ENCODE results near the gene FDXACB1.

The FDXACB1 gene

DNA sequence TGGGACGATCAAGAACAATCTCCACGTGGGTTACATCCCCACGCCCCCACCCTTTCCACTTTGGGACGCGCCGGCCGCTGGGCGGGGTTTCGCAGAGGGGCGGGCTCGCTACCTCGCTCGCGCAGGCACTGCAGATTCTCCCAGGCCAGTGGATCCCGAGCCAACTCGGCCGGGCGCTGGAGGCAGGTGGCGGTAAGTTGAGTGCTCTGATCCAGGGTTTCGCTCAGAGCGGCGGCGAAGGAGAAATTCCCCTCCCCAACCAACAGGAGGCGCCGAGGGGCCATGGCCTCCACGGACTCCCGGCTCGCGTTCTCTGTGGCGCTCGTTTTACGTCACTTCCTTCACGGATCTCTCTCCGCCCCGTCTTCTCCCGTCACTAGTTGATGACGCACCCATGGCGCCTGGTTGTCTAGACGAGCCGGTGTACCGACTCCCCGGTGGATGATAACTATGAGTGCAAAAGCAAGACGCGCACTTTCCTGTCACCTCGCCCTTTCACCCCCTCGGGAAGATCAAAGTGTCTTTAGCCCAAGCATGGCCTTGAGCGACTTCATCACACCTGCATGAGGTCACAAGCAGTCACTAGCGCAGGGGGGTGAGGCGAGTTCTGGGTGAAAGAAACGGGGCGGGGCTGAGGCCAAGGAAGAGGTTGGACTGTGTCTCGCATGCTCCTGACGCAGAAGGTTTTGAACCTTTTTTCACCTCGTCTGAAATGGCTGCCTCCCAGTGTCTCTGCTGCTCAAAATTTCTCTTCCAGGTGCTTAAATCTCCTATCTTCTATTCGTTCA, at the start of gene FDXACB1, which contains the start of gene CFAP68:
FDXACB1 (minus strand) TSS at position 317 of the 788 bp plus-strand sequence; CDS start at position 284, 33 bp downstream.
CFAP68 (plus strand) TSS at position 693 of the 788 bp plus-strand sequence; CDS start at position 713, 20 bp downstream.
- peak; percentile 92 for DNase-seq (ENCODE audit: low read depth, low spot score)

DNA sequence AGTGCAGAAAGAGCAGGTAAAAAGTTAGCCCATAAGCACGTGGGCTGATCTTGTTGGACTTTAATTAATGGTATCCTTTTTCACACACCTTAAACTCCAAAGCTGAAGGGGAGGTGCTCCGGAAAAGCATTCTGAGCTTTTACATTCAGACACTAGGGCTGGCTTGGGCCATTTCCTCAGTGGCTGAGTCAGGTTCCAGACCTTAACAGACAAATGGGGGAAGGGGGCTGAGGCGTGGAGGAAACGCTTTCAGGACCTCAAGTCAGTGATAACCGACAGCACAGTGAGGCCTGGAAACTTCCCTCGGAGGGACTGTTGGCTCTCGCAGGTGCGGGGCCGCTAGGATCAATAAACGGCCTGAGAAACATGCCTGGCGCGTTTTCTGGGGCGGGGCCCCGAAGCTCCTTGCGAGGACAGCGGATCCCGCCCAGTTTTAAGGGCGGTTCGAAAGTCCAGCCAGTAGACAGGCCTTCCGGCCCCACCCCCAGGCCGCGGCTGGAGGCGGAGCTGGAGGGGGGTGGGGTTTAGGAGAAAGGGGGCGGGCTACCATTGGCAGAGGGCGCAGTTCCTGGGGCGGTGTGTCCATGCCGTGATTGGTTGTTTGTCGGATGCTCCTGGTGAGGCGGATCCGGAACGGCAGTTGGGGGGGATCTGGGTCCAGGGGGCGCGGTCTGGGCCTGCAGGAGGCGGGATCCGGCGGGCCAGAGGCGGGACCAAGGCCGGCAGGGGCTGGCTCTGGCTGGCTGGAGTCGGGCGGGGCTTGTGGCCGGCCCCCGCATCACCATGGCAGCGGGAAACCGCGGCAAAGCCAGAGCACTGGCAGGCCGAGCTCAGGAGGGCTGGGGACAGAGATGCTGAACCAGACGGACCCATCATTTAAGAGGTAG, 47.8 kb upstream of the FDXACB1 start:
- DNase-seq (ENCODE audit: low read depth, low spot score): peak; percentile 70

- no peak for DNase-seq (ENCODE audit: low read depth, low spot score)
These were observed 47.0 kb upstream of the FDXACB1 start for GRCh38 chr11:111925953-111926352.

GRCh38 chr11:111923951-111924350, 45.0 kb upstream of the FDXACB1 start:
- no peak for DNase-seq (ENCODE audit: low read depth, low spot score)

DNA sequence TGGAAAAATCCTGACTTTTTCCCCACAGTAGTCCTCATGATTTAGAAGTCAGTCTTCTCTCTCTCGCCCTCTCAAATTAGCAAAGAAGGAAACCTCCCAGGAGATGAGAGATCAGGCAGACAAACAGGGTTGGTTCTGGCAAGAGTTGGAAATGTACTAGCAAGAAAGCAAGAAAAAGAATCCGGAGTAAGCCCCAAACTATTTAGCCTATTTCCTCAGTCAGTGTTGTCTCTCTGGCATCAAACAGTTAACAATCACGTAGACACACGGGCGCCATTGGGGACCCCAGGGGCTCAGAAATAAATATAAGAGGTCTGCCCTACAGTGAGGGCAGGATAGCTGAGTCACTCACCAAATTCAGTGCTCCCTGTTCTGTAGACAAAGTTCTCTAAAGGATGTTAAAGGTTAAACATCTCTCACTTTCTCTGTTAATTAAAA, 44.4 kb upstream of the FDXACB1 start:
- DNase-seq (ENCODE audit: low read depth, low spot score): no peak

DNA sequence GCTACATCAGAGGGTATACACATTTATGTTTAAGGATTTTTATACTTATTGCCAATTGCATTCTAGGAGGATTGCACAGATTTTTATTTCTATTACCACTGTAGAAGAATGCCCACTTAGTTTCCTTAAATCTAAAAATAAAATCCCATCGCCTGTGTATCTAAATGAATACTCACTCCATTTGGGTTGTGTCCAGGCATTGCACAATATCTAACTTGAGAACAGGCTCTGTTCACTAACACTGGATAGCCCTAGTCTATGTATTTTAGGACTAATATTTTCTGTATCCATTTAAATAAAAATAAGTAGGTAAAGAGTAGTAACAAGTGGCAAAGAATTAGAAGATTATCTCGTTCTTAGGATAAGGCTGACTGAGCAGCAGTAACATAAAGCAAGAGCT, 43.8 kb upstream of the FDXACB1 start:
- no peak for DNase-seq (ENCODE audit: low read depth, low spot score)

DNA sequence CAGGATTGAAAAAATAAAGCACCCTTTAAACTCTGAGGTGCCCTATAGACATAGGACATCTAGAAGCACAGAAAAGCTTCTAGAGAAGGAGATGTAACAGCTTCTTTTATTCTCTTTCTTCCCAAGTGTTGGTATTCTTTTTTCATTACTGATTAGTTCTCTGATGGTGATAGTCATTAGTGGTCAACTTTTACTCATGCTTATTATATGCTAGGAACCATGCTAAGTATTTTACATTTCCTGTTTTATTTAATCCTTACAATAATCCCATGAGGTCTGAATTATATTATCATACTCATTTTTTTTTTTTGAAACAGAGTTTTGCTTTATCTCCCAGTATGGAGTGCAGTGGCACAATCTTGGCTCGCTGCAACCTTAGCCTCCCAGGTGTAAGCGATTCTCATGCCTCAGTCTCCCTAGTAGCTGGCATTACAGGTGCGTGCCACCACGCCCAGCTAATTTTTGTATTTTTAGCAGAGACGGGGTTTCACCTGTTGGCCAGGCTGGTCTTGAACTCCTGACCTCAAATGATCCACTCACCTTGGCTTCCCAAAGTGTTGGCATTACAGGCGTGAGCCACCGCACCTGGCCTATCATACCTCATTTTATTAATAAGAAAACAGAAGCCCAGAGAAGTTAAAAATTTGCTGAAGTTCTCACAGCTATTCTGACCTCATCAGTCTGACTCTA, 42.7 kb upstream of the FDXACB1 start:
- no peak for DNase-seq (ENCODE audit: low read depth, low spot score)

- DNase-seq (ENCODE audit: low read depth, low spot score): no peak
These were observed 41.9 kb upstream of the FDXACB1 start for GRCh38 chr11:111920908-111921307.

- peak; percentile 95 for DNase-seq (ENCODE audit: low read depth, low spot score)
These were observed 39.7 kb upstream of the FDXACB1 start, which contains the start of gene C11orf52 for GRCh38 chr11:111918390-111919256. Gene C11orf52, plus strand, starts transcription at chr11:111918913. Its CDS starts 60 bp downstream, at chr11:111918973.

DNA sequence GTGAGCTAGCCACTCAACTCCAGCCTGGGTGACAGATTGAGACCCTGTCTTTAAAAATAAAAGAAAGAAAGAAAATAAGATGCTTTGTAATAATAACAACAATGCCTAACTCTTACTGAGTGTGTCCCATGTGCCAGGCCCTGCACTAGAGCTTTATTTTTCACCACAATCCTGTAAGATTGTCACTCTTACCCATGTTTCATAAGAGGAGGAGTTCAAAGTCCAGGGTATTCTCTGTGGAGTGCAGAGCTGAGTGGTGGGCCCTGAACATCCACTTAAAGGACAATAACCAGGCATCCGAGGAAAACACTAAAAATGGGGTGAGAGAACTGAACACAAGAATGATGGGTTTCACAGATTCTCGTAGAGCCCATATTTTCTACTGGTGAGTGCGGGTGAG, 38.8 kb upstream of the FDXACB1 start:
- DNase-seq (ENCODE audit: low read depth, low spot score): no peak

- DNase-seq (ENCODE audit: low read depth, low spot score): no peak
These were observed 38.3 kb upstream of the FDXACB1 start for GRCh38 chr11:111917312-111917711.

DNA sequence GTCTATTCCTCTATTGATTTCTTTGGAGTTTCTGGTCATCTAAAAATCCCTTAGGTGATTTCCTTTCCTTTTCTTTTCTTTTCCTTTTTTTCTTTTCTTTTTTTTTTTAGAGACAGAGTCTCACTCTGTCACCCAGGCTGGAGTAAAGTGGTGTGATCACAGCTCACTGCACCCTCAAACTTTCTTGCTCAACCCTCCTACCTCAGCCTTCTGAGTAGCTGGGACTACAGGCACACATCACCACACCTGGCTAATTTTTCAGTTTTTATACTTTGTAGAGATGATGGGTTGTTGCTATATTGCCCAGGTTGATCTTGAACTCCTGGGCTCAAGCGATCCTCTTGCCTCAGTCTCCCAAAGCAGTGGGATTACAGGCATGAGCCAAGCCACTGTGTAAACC, 37.8 kb upstream of the FDXACB1 start:
- DNase-seq (ENCODE audit: low read depth, low spot score): no peak

DNA sequence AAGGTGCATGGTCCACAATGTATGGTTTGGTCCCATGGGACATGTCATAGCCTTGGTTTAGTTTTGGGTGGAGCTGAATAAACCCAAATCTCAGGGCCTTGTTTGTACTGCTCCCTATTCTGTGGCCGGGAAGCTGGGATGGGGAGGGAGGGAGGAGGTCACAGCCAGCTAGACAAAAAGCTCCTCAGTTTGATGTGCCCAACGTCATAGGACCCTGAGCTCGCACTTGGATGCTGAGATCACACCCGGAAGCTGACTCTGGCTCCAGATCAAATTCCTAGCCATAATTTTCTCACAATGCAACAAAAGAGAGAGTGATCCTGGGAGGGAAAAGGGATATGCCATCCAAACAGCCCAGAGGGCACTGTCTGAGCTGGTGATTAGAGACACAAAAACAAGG, 35.0 kb upstream of the FDXACB1 start:
- DNase-seq (ENCODE audit: low read depth, low spot score): no peak

DNA sequence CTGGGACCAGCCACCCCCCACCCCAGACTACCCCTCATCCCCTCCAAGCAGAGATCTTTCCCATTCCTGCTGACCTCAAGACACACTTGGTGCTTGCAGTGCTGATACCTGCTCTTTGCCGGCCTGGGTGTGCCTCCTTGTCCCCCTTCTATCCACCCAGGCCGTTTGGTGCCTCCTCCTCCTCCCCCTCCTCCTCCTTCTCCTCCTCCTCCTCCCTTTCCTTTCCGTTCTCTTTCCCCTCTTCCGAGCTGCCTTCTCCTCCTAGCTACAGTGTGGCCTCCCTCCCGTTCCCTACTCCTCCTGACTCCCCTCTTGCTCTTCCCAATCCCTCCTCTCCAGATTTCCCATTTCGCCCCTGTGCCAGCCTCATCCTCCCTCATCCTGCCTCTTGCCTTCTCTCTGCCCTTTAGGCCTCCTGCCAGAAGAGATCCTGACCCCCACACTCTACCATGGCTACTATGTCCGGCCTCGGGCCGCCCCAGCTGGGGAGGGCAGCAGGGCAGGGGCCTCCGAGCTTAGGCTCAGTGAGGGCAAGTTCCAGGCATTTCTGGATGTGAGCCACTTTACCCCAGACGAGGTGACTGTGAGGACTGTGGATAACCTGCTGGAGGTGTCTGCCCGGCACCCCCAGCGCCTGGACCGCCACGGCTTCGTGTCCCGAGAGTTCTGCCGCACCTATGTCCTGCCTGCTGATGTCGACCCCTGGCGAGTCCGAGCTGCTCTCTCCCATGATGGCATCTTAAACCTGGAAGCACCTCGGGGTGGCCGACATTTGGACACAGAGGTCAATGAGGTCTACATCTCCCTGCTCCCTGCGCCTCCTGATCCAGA, 34.3 kb upstream of the FDXACB1 start:
- DNase-seq (ENCODE audit: low read depth, low spot score): no peak

- no peak for DNase-seq (ENCODE audit: low read depth, low spot score)
These were observed 33.6 kb upstream of the FDXACB1 start, which contains the start of gene HSPB2 for GRCh38 chr11:111912535-111912934. Gene HSPB2, plus strand, starts transcription at chr11:111912734. Its CDS starts 96 bp downstream, at chr11:111912830.

GRCh38 chr11:111911563-111912401, 32.8 kb upstream of the FDXACB1 start, which contains the start of gene CRYAB:
Gene CRYAB, minus strand, starts transcription at chr11:111911770. Its CDS starts 46 bp downstream, at chr11:111911724.
- DNase-seq (ENCODE audit: low read depth, low spot score): no peak

- DNase-seq (ENCODE audit: low read depth, low spot score): no peak
These were observed 32.0 kb upstream of the FDXACB1 start for GRCh38 chr11:111910676-111911562.

- DNase-seq (ENCODE audit: low read depth, low spot score): no peak
These were observed 30.4 kb upstream of the FDXACB1 start for GRCh38 chr11:111909378-111909777.

Data from iPS DF 19.7 (cell line).